ENCODE data around the gene DR1. TPM values are rescaled to one million over a fixed set of nuclear protein-coding genes. Genes with fewer than 3 reads are reported as not detected.

DR1 gene
- total RNA-seq, 1 donor from 2014 or later = 42.9 TPM

- no peak for ATAC-seq
Observed at GRCh38 chr1:93394514-93394913, 48.8 kb downstream of the DR1 start.

DNA sequence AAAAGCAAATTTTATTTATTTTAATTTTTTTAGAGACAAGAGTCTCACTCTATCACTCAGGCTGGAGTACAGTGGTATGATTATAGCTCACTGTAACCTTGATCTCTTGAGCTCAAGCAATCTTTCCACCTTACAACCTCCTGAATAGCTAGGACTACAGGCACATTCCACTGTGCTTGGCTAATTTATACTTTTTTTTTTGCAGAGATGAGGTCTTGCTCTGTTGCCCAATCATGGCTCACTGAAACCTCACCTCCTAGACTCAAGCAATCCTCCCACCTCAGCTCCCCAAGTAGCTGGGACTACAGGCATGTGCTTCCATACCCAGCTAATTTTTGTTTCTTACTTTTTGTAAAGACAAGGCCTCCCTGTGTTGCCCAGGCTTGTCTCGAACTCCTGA, 49.5 kb downstream of the DR1 start:
- peak; percentile 31 for ATAC-seq

GRCh38 chr1:93399781-93400180, 54.1 kb downstream of the DR1 start:
- ATAC-seq = peak; percentile 72

GRCh38 chr1:93408203-93408602, 62.5 kb downstream of the DR1 start:
- ATAC-seq = no peak

- ATAC-seq = no peak
Observed at GRCh38 chr1:93411000-93411399, 65.3 kb downstream of the DR1 start.

- no peak for ATAC-seq
Observed at GRCh38 chr1:93414749-93415148, 69.0 kb downstream of the DR1 start.

GRCh38 chr1:93415296-93415695, 69.6 kb downstream of the DR1 start:
- ATAC-seq = no peak

- no peak for ATAC-seq
Observed at GRCh38 chr1:93416183-93416582, 70.5 kb downstream of the DR1 start.

Other genes starting within 250 kb of the DR1 start
- 21.8 TPM for gene TMED5, start 165.5 kb upstream of the DR1 start, total RNA-seq
- gene CCDC18, start 165.2 kb upstream of the DR1 start, total RNA-seq = 4.3 TPM
- gene FNBP1L, start 102.2 kb downstream of the DR1 start, total RNA-seq = 8.5 TPM